Thoracic aorta (tissue), 2 donors: ENCODE results near the gene TSPAN11. TPM values are rescaled to one million over a fixed set of nuclear protein-coding genes. Genes with fewer than 3 reads are reported as not detected.
"Not testable (repeated sequence)": the region's sequence is repeated elsewhere in the genome, so short reads cannot be mapped to it uniquely, and the experiment has no call there.

Experiments used
- ATAC-seq: fragments of 150-250 bp; one replicate; pipeline ENCODE4 v1.8.0; 2017; ENCODE audit warnings: low read depth; ENCODE audit not compliant: insufficient number of reproducible peaks, low FRiP score
- DNase-seq: peaks from one replicate; pipeline ENCODE4 v3.0.0-alpha.2; 2020; ENCODE audit warnings: low spot score
- H3K27ac ChIP-seq, 2 donors: fragments of 200-600 bp; sonication (generic); 1 replicate in 1 of 2; 2 replicates in 1 of 2; pipeline ENCODE4 v1.5.1; 2016; ENCODE audit warnings: mild to moderate bottlenecking in 2 of 2, moderate library complexity in 2 of 2
- H3K27me3 ChIP-seq: fragments of 200-600 bp; sonication (generic); replicated peaks from 2 replicates; pipeline ENCODE4 v1.6.0; 2016; ENCODE audit warnings: mild to moderate bottlenecking; ENCODE audit not compliant: insufficient read depth
- H3K36me3 ChIP-seq: fragments of 200-600 bp; sonication (generic); one replicate; pipeline ENCODE4 v1.5.1; 2016
- H3K4me1 ChIP-seq, 2 donors: fragments of 200-600 bp; sonication (generic); 1 replicate in 1 of 2; 2 replicates in 1 of 2; pipeline versions ENCODE4 v1.5.1 to v1.6.0; 2016; ENCODE audit warnings: low read depth in 2 of 2, mild to moderate bottlenecking in 1 of 2; ENCODE audit not compliant: control insufficient read depth in 1 of 2
- H3K4me3 ChIP-seq: fragments of 200-600 bp; sonication (generic); 2 replicates; pipeline ENCODE4 v1.5.1; 2016; ENCODE audit warnings: mild to moderate bottlenecking
- H3K9me3 ChIP-seq: fragments of 200-600 bp; sonication (generic); 2 replicates; pipeline ENCODE4 v1.5.1; 2016
- CTCF ChIP-seq: fragments of 200-600 bp; sonication (generic); IDR thresholded peaks from one replicate; pipeline ENCODE4 v1.5.1; 2019; ENCODE audit warnings: antibody characterized with exemption
- total RNA-seq, 2 donors: library from RNA; depleted of rRNA; stranded (reverse); fragments of >200 nt; gene quantifications; one replicate each; pipeline versions ENCODE4 v1.1.0 to v1.2.3, GENCODE V29; 2016

The TSPAN11 gene
- total RNA-seq, 2 donors from 2014 or later = 0.41 to 3.0 TPM

GRCh38 chr12:30888241-30888640, 38.3 kb upstream of the TSPAN11 start:
- peaks cover 6% of the 10 kb centered on the region for H3K9me3 ChIP-seq
- H3K27ac ChIP-seq = no peak overlapping the region
- ATAC-seq (no peak), DNase-seq (no peak)
- H3K36me3 ChIP-seq = no peaks in the 10 kb centered on the region
- no peak for TF ChIP-seq CTCF
- no peak overlapping the region for H3K4me3 ChIP-seq
- H3K27me3 ChIP-seq = no peaks in the 10 kb centered on the region
- no peaks in the 10 kb centered on the region for H3K4me1 ChIP-seq

GRCh38 chr12:30894531-30894930, 32.0 kb upstream of the TSPAN11 start:
- not testable (repeated sequence) for H3K4me1 ChIP-seq, H3K27me3 ChIP-seq, ATAC-seq, H3K36me3 ChIP-seq, H3K27ac ChIP-seq, H3K4me3 ChIP-seq, DNase-seq, H3K9me3 ChIP-seq

- no peaks in the 10 kb centered on the region for H3K4me1 ChIP-seq
- no peak overlapping the region for H3K27ac ChIP-seq
- no peaks in the 10 kb centered on the region for H3K27me3 ChIP-seq
- TF ChIP-seq CTCF = no peak
- ATAC-seq = no peak
- no peak overlapping the region for H3K4me3 ChIP-seq
- H3K36me3 ChIP-seq = no peaks in the 10 kb centered on the region
- no peaks in the 10 kb centered on the region for H3K9me3 ChIP-seq
- DNase-seq = no peak
Measured at GRCh38 chr12:30896461-30896860, 30.1 kb upstream of the TSPAN11 start.

- TF ChIP-seq CTCF = no peak
Measured at GRCh38 chr12:30898846-30899245, 27.7 kb upstream of the TSPAN11 start.

GRCh38 chr12:30900351-30900750, 26.2 kb upstream of the TSPAN11 start:
- TF ChIP-seq CTCF = no peak
- H3K27ac ChIP-seq = no peak overlapping the region
- H3K27me3 ChIP-seq = no peaks in the 10 kb centered on the region
- no peaks in the 10 kb centered on the region for H3K9me3 ChIP-seq
- H3K36me3 ChIP-seq = no peaks in the 10 kb centered on the region
- H3K4me1 ChIP-seq = no peaks in the 10 kb centered on the region
- ATAC-seq (no peak), DNase-seq (no peak)
- H3K4me3 ChIP-seq = no peak overlapping the region

More at GRCh38 chr12:30898846-30899245, 27.7 kb upstream of the TSPAN11 start:
- no peak overlapping the region for H3K27ac ChIP-seq
- H3K27me3 ChIP-seq = no peaks in the 10 kb centered on the region
- H3K4me3 ChIP-seq = no peak overlapping the region
- no peaks in the 10 kb centered on the region for H3K36me3 ChIP-seq
- H3K4me1 ChIP-seq = no peaks in the 10 kb centered on the region
- DNase-seq (no peak), ATAC-seq (no peak)
- no peaks in the 10 kb centered on the region for H3K9me3 ChIP-seq

GRCh38 chr12:30902001-30902400, 24.5 kb upstream of the TSPAN11 start:
- ATAC-seq = no peak
- no peak overlapping the region for H3K27ac ChIP-seq
- no peaks in the 10 kb centered on the region for H3K36me3 ChIP-seq
- no peak overlapping the region for H3K4me3 ChIP-seq
- TF ChIP-seq CTCF = no peak
- H3K9me3 ChIP-seq = no peaks in the 10 kb centered on the region
- H3K4me1 ChIP-seq = no peaks in the 10 kb centered on the region
- DNase-seq = no peak
- no peaks in the 10 kb centered on the region for H3K27me3 ChIP-seq
